GM13976 (cell line): ENCODE measurements around the gene TMEM174.
"Not testable (repeated sequence)": the region's sequence is repeated elsewhere in the genome, so short reads cannot be mapped to it uniquely, and the experiment has no call there.

ENCODE experiments used
- DNase-seq: peaks from one replicate; pipeline ENCODE4 v3.0.0; 2012; ENCODE audit warnings: low spot score
- in situ Hi-C: fragments of 300-500 bp; cut with MboI; formaldehyde crosslinking; loops from one replicate; pipeline ENCODE4 v1.12.0; 2022; ENCODE audit warnings: low sequenced_read_pairs, mixed read lengths, inconsistent platforms; ENCODE audit not compliant: unreplicated experiment
- TF ChIP-seq, protein P1 (sequence below): IDR thresholded peaks from 2 replicates; pipeline ENCODE4 v1.5.1; 2012; ENCODE audit warnings: borderline replicate concordance, mild to moderate bottlenecking; ENCODE audit not compliant: insufficient read depth; ENCODE audit errors: extremely low read depth, missing control alignments, control extremely low read depth

The TMEM174 gene

DNA sequence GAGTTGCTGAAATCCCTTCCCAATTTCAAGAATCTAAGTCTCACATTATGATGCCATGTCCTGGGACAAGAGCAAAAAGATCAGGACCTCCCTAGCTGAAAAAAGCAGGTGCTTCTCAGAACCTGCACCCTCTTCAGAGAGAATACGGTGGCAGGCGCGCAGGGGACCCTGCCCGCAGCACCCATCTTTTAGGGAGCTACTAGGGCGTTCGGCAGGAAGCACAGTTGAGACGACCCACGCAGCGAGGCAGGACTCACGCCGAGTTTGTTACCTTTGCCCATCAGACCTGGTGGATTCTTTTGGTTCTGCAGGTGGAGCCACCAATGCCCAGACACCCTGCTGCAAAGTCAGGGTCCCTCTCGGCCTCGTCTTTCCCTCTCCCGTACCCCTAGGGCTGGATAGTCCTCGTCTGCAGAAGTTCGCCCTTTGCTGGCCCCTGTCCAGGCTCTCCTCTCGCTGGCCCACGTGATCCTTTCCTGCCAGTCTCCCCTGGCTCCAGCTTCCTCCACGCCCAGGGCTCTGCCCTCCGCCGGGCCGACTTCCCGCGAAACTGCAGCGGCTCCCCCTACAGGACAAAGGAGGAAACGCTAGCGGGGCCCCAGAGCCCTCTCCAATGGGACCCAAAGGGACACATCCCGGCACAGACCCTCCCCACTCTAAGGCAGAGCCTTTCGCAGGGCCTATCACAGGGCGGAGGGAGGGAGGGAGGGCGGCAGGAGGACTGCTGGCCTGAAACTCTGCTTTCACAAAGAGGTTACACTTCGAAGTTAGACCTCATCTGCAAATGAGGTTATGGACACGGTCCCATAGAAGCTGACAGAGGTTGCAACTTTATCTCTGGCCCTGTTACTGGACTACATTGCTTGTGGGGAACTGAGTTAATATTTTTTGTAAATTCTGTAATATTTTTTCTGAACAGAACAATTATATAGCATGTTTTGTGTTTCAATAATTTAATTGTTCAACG lies 28.8 kb downstream of the TMEM174 start:
- in situ Hi-C loops = no loop called here
- TF ChIP-seq, protein P1, sequence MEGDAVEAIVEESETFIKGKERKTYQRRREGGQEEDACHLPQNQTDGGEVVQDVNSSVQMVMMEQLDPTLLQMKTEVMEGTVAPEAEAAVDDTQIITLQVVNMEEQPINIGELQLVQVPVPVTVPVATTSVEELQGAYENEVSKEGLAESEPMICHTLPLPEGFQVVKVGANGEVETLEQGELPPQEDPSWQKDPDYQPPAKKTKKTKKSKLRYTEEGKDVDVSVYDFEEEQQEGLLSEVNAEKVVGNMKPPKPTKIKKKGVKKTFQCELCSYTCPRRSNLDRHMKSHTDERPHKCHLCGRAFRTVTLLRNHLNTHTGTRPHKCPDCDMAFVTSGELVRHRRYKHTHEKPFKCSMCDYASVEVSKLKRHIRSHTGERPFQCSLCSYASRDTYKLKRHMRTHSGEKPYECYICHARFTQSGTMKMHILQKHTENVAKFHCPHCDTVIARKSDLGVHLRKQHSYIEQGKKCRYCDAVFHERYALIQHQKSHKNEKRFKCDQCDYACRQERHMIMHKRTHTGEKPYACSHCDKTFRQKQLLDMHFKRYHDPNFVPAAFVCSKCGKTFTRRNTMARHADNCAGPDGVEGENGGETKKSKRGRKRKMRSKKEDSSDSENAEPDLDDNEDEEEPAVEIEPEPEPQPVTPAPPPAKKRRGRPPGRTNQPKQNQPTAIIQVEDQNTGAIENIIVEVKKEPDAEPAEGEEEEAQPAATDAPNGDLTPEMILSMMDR = peak; percentile 81
- DNase-seq = peak; percentile 80

- DNase-seq = no peak
- TF ChIP-seq, protein P1 = no peak
- in situ Hi-C loops = no loop called here
Observed at GRCh38 chr5:73204332-73204731, 31.3 kb downstream of the TMEM174 start.

- no peak for DNase-seq
- TF ChIP-seq, protein P1 = no peak
- in situ Hi-C loops = no loop called here
Observed at GRCh38 chr5:73204733-73205132, 31.7 kb downstream of the TMEM174 start.

- in situ Hi-C loops = no loop called here
- TF ChIP-seq, protein P1 = no peak
- DNase-seq = no peak
Observed at GRCh38 chr5:73205305-73205704, 32.3 kb downstream of the TMEM174 start.

GRCh38 chr5:73207239-73207638 lies 34.2 kb downstream of the TMEM174 start:
- in situ Hi-C loops = not testable (repeated sequence)

DNA sequence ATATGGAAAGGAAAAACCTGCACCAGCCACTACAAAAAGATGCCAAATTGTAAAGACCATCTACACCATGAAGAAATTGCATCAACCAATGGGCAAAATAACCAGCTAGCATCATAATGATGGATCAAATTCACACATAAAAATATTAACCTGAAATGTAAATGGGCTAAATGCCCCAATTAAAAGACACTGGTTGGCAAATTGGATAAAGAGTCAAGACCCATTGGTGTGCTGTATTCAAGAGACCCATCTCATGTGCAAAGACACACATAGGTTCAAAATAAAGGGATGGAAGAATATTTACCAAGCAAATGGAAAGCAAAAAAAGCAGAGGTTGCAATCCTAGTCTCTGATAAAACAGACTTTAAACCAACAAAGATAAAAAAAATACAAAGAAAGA lies 36.1 kb downstream of the TMEM174 start:
- in situ Hi-C loops, DNase-seq: not testable (repeated sequence)

More at GRCh38 chr5:73207239-73207638, 34.2 kb downstream of the TMEM174 start:
- not testable (repeated sequence) for DNase-seq

DNA sequence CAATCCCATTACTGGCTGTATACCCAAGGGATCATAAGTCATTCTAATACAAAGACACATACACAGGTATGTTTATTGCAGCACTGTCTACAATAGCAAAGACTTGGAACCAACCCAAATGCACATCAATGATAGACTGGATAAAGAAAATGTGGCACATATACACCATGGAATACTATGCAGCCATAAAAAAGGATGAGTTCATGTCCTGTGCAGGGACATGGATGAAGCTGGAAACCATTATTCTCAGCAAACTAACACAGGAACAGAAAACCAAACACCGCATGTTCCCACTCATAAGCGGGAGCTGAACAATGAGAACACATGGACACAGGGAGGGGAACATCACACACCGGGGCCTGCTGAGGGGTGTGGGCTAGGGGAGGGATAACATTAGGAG lies 39.7 kb downstream of the TMEM174 start:
- in situ Hi-C loops = not testable (repeated sequence)

GRCh38 chr5:73213566-73213998 lies 40.6 kb downstream of the TMEM174 start:
- in situ Hi-C loops = no loop called here
- TF ChIP-seq, protein P1 = no peak
- no peak for DNase-seq

More for the DNA sequence above, 39.7 kb downstream of the TMEM174 start:
- DNase-seq = not testable (repeated sequence)
